A549 (cell line): ENCODE results near the gene ALDH5A1. TPM values are rescaled to one million over a fixed set of nuclear protein-coding genes. Genes with fewer than 3 reads are reported as not detected.

Experiments
- ATAC-seq, 2 experiments: fragments of 200-7000 bp in 1 of 2; fragments of >200 bp in 1 of 2; cut with Nextera tagmentation in 1 of 2; cut with Tn5 transposase in 1 of 2; 3 replicates each; pipeline versions ENCODE4 v1.8.0 to v1.9.1; 2018 to 2020; ENCODE audit warnings: mild to moderate bottlenecking in 1 of 2, moderate library complexity in 1 of 2
- CTCF ChIA-PET: fragments of 300-600 bp; sonication (Branson Sonifier 250); formaldehyde crosslinking; extraction: SDS; loops from one replicate; lab custom pipeline; 2021; ENCODE audit warnings: antibody characterized with exemption, inconsistent platforms; lab: Yijun Ruan, JAX
- POLR2A ChIA-PET: fragments of 350-600 bp; formaldehyde crosslinking; extraction: SDS; loops from one replicate; lab custom pipeline; 2021; ENCODE audit warnings: antibody characterized with exemption, inconsistent platforms; lab: Yijun Ruan, JAX
- DNase-seq, 2 experiments: peaks; one replicate each; pipeline versions ENCODE4 v3.0.0 to v3.0.0-alpha.2; 2011 to 2016; ENCODE audit warnings: low read depth in 1 of 2, low spot score in 1 of 2
- FAIRE-seq: peaks from 2 replicates; lab custom pipeline; 2011; peaks lifted over from hg19 to GRCh38; lab: Jason Lieb, UNC
- H3K27ac ChIP-seq, 2 experiments: fragments of >200 bp; sonication (Bioruptor Twin); formaldehyde crosslinking; 3 replicates each; pipeline ENCODE4 v1.5.1; 2016 to 2017
- H3K4me1 ChIP-seq: fragments of >200 bp; sonication (Bioruptor Twin); formaldehyde crosslinking; 3 replicates; pipeline ENCODE4 v1.6.1; 2016
- H3K4me2 ChIP-seq: fragments of >200 bp; sonication (Bioruptor Twin); formaldehyde crosslinking; 3 replicates; pipeline ENCODE4 v1.6.1; 2016
- H3K4me3 ChIP-seq: fragments of >200 bp; sonication (Bioruptor Twin); formaldehyde crosslinking; 3 replicates; pipeline ENCODE4 v1.5.1; 2016
- H3K9me3 ChIP-seq: fragments of >200 bp; sonication (Bioruptor Twin); formaldehyde crosslinking; 3 replicates; pipeline ENCODE4 v1.6.1; 2016
- CBX2 ChIP-seq: fragments of 200-600 bp; sonication (generic); IDR thresholded peaks from 2 replicates; pipeline ENCODE4 v1.6.1; 2016; ENCODE audit warnings: low read depth, mild to moderate bottlenecking, borderline replicate concordance
- CBX8 ChIP-seq: fragments of 200-600 bp; sonication (generic); IDR thresholded peaks from 2 replicates; pipeline ENCODE4 v1.6.1; 2016
- CEBPB ChIP-seq, 2 experiments: fragments of >200 bp in 1 of 2; sonication (Bioruptor Twin) in 1 of 2; formaldehyde crosslinking in 1 of 2; IDR thresholded peaks; 2 replicates each; pipeline ENCODE4 v1.6.1; 2012 to 2016
- CHD4 ChIP-seq: fragments of 200-600 bp; sonication (generic); IDR thresholded peaks from 2 replicates; pipeline ENCODE4 v1.6.1; 2016; ENCODE audit warnings: antibody characterized with exemption, mild to moderate bottlenecking, borderline replicate concordance
- EHMT2 ChIP-seq: fragments of 200-600 bp; sonication (generic); IDR thresholded peaks from 2 replicates; pipeline ENCODE4 v1.6.1; 2016; ENCODE audit warnings: antibody characterized with exemption, low read depth, mild to moderate bottlenecking, moderate library complexity
- FOSB ChIP-seq: fragments of 250-450 bp; sonication (Bioruptor Pico); IDR thresholded peaks from 2 replicates; pipeline ENCODE4 v1.5.0; 2020; ENCODE audit warnings: mild to moderate bottlenecking, moderate library complexity
- FOXS1 ChIP-seq: fragments of 250-450 bp; sonication (Bioruptor Pico); IDR thresholded peaks from 2 replicates; pipeline ENCODE4 v1.5.0; 2020; ENCODE audit warnings: mild to moderate bottlenecking, moderate library complexity
- HEYL ChIP-seq: fragments of 250-450 bp; sonication (Bioruptor Pico); IDR thresholded peaks from 2 replicates; pipeline ENCODE4 v1.8.0; 2021; ENCODE audit warnings: mild to moderate bottlenecking, moderate library complexity
- HOXB5 ChIP-seq: fragments of 250-450 bp; sonication (Bioruptor Pico); IDR thresholded peaks from 2 replicates; pipeline ENCODE4 v1.5.0; 2020; ENCODE audit warnings: mild to moderate bottlenecking, moderate library complexity
- JUN ChIP-seq, 2 experiments: fragments of >200 bp; sonication (Bioruptor Twin); formaldehyde crosslinking; IDR thresholded peaks; 2 replicates in 1 of 2; 3 replicates in 1 of 2; pipeline ENCODE4 v1.6.1; 2016 to 2017
- KDM5A ChIP-seq: fragments of 200-600 bp; sonication (generic); IDR thresholded peaks from 2 replicates; pipeline ENCODE4 v1.6.1; 2016; ENCODE audit warnings: antibody characterized with exemption, mild to moderate bottlenecking
- MAZ ChIP-seq: fragments of 150-350 bp; IDR thresholded peaks from 2 replicates; pipeline ENCODE4 v1.6.1; 2014; ENCODE audit warnings: antibody characterized with exemption, low read depth, low read length, borderline replicate concordance
- MYC ChIP-seq: IDR thresholded peaks from 2 replicates; pipeline ENCODE4 v1.6.1; 2012; ENCODE audit warnings: mild to moderate bottlenecking, inconsistent platforms, low read length, improper control_type of control experiment, borderline replicate concordance
- NFE2L2 ChIP-seq: fragments of 150-350 bp; conservative IDR thresholded peaks from 2 replicates; pipeline ENCODE4 v1.6.1; 2014; ENCODE audit warnings: low read length
- PHF8 ChIP-seq: fragments of 200-600 bp; sonication (generic); IDR thresholded peaks from 2 replicates; pipeline ENCODE4 v1.6.1; 2016; ENCODE audit warnings: low read depth, mild to moderate bottlenecking, antibody characterized with exemption, moderate library complexity, borderline replicate concordance
- RAD21 ChIP-seq, 2 experiments: fragments of >200 bp in 1 of 2; sonication (Bioruptor Twin) in 1 of 2; formaldehyde crosslinking in 1 of 2; IDR thresholded peaks in 1 of 2; conservative IDR thresholded peaks in 1 of 2; 2 replicates in 1 of 2; 3 replicates in 1 of 2; pipeline ENCODE4 v1.6.1; 2012 to 2018; ENCODE audit warnings: inconsistent platforms in 1 of 2
- TP53 ChIP-seq: fragments of 250-450 bp; sonication (Bioruptor Pico); IDR thresholded peaks from 2 replicates; pipeline ENCODE4 v1.5.0; 2021; ENCODE audit warnings: mild to moderate bottlenecking, moderate library complexity
- ZC3H11A ChIP-seq: fragments of 450-650 bp; IDR thresholded peaks from 2 replicates; pipeline ENCODE4 v1.6.1; 2014; ENCODE audit warnings: antibody characterized with exemption, mild to moderate bottlenecking
- ZNF302 ChIP-seq: fragments of 250-450 bp; sonication (Bioruptor Pico); IDR thresholded peaks from 2 replicates; pipeline ENCODE4 v1.9.0; 2021; ENCODE audit warnings: inconsistent platforms, mild to moderate bottlenecking, moderate library complexity
- WGBS: methylation state at CpG from one replicate; pipeline ENCODE4 v1.1.6; 2017; ENCODE audit errors: missing lambda C conversion rate; 5-methylcytosine and 5-hydroxymethylcytosine counted together
- polyA plus RNA-seq, 4 experiments: library from polyadenylated mRNA; depleted of rRNA in 3 of 4; stranded (reverse); fragments of >200 nt; fragmentation: RNase III in 1 of 4; extraction: RNeasy Plus Mini Kit Qiagen cat#74134 plus additional on column Dnase treatment in 1 of 4; gene quantifications; 2 replicates in 3 of 4; 3 replicates in 1 of 4; pipeline ENCODE4 v1.2.3, GENCODE V29; 2011 to 2017
- TF ChIP-seq, protein P1 (sequence below): fragments of >200 bp; sonication (Bioruptor Twin); formaldehyde crosslinking; IDR thresholded peaks from 3 replicates; pipeline ENCODE4 v1.6.1; 2016
- TF ChIP-seq, protein P2 (sequence below): fragments of 200-600 bp; sonication (generic); IDR thresholded peaks from 2 replicates; pipeline ENCODE4 v1.6.1; 2016; ENCODE audit warnings: antibody characterized with exemption, mild to moderate bottlenecking, moderate library complexity

The ALDH5A1 gene
- polyA plus RNA-seq, 2 of the 4 experiments (the other 2 are of a cell fraction) = 6.9 to 10.9 TPM

DNA sequence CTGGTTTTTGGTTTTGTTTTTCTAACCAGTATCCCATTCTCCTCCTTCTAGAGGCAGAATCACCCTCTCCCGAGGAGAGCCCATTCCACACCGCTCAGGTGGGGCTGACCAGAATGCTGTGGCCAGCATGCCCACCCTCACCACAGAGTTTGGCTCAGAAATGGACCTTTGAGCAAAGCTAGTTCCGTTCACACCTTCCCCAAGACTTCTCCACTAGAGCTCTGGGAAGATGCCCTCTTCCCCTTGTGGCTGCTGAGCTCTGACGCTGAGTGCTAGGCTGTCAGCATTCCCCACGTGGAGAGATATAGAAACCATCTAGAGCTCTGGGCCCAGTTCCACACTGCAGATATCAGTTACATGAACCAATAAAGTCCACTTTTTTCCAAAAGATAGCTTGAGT, 13.3 kb upstream of the ALDH5A1 start:
- 0 out of 3 replicates have a peak, but pooled peaks cover 7% of the 10 kb centered on the region for H3K4me1 ChIP-seq
- DNase-seq = no peak
- no peak for TF ChIP-seq FOXS1 (CRISPR knock-in tag)
- no peak for TF ChIP-seq HEYL (CRISPR knock-in tag)
- no peak for TF ChIP-seq MYC
- TF ChIP-seq KDM5A = no peak
- no peak for TF ChIP-seq FOSB (CRISPR knock-in tag)
- no peak for TF ChIP-seq RAD21 (conservative IDR thresholded peaks at IDR 0.05 in 1 of 2, IDR thresholded peaks at IDR 0.05 in 1 of 2)
- TF ChIP-seq EHMT2 = no peak
- TF ChIP-seq, protein P1, sequence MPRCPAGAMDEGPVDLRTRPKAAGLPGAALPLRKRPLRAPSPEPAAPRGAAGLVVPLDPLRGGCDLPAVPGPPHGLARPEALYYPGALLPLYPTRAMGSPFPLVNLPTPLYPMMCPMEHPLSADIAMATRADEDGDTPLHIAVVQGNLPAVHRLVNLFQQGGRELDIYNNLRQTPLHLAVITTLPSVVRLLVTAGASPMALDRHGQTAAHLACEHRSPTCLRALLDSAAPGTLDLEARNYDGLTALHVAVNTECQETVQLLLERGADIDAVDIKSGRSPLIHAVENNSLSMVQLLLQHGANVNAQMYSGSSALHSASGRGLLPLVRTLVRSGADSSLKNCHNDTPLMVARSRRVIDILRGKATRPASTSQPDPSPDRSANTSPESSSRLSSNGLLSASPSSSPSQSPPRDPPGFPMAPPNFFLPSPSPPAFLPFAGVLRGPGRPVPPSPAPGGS = no peak
- TF ChIP-seq PHF8 = no peak
- TF ChIP-seq CEBPB (IDR thresholded peaks at IDR 0.05) = no peak
- TF ChIP-seq CBX2 = no peak
- no peak for TF ChIP-seq ZNF302 (CRISPR knock-in tag)
- TF ChIP-seq CHD4 = no peak
- no peak for TF ChIP-seq CBX8
- no peak for TF ChIP-seq TP53 (CRISPR knock-in tag)
- TF ChIP-seq HOXB5 = no peak
- TF ChIP-seq, all 56 proteins: peak for 0
- POLR2A ChIA-PET = no interaction called here
- Histone ChIP-seq H3K27ac (no peak overlapping the region), H3K4me2 (no peak overlapping the region), H3K9me3 (no peaks in the 10 kb centered on the region), H3K4me3 (no peak overlapping the region)
- no peak for FAIRE-seq
- CTCF ChIA-PET = interaction anchor here (0.9 to 1.3 kb wide), 4 partner anchors 9 to 18 kb away, joined by 3 to 4 read pairs (median 4); no protein-coding TSS in a partner anchor
- 88% methylated on average over 4 of the region's 5 CpGs for WGBS
- 0 out of 6 replicates have a peak, but pooled peaks of 1 of the 2 experiments have one; percentile 24 for ATAC-seq

DNA sequence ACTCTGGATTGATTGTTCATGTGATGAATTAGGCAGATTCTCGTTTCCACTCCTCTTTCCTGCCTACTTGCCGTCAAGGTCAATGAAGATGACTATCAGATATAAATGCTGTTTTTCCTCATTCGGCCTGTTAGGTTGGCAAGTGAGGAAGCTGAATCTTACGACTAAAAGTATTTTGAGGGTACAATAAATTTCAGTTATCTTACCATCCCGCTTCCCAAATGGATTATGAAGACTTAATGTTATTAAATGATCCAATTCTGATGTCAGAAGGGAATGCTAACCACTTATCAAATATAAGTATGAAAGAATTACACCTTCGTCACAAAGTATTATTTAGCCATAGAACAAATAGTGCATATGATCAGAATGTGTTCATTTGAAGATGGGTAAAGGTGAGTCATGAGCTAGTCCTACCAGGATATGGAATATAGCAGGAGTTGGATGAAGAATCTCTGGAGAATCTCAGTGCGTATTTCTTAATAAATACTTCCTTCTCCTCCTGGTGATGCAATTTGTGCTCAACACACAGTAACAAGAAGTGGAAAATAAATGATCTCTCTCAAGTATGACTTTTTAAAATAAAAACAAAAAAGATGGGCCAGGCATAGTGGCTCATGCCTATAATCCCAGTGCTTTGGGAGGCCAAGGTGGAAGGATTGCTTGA, 10.0 kb upstream of the ALDH5A1 start:
- no peak for DNase-seq
- Histone ChIP-seq H3K9me3 (no peaks in the 10 kb centered on the region), H3K4me1 (0 out of 3 replicates have a peak, but pooled peaks cover 7% of the 10 kb centered on the region), H3K4me3 (no peak overlapping the region), H3K27ac (no peak overlapping the region), H3K4me2 (no peak overlapping the region)
- WGBS = 71% methylated on average over 7 of the region's 7 CpGs
- ChIA-PET CTCF (interaction anchor here (1.9 kb wide), 1 partner anchor 10 kb away, joined by 4 read pairs; the partner anchor contains the start of gene ALDH5A1), POLR2A (no interaction called here)
- ATAC-seq = no peak
- TF ChIP-seq NFE2L2 (no peak), JUN (IDR thresholded peaks at IDR 0.05) (no peak), MYC (no peak), HOXB5 (no peak), ZC3H11A (no peak), MAZ (no peak)
- TF ChIP-seq, protein P2, sequence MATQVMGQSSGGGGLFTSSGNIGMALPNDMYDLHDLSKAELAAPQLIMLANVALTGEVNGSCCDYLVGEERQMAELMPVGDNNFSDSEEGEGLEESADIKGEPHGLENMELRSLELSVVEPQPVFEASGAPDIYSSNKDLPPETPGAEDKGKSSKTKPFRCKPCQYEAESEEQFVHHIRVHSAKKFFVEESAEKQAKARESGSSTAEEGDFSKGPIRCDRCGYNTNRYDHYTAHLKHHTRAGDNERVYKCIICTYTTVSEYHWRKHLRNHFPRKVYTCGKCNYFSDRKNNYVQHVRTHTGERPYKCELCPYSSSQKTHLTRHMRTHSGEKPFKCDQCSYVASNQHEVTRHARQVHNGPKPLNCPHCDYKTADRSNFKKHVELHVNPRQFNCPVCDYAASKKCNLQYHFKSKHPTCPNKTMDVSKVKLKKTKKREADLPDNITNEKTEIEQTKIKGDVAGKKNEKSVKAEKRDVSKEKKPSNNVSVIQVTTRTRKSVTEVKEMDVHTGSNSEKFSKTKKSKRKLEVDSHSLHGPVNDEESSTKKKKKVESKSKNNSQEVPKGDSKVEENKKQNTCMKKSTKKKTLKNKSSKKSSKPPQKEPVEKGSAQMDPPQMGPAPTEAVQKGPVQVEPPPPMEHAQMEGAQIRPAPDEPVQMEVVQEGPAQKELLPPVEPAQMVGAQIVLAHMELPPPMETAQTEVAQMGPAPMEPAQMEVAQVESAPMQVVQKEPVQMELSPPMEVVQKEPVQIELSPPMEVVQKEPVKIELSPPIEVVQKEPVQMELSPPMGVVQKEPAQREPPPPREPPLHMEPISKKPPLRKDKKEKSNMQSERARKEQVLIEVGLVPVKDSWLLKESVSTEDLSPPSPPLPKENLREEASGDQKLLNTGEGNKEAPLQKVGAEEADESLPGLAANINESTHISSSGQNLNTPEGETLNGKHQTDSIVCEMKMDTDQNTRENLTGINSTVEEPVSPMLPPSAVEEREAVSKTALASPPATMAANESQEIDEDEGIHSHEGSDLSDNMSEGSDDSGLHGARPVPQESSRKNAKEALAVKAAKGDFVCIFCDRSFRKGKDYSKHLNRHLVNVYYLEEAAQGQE = no peak
- no peak for FAIRE-seq
